HEK293 (cell line): ENCODE data around the gene HS6ST3.
A peak's percentile ranks its signal among the peaks of the same experiment; 100 is the strongest.

Experiments used
- CTCF ChIA-PET: fragments of 350-600 bp; formaldehyde crosslinking; extraction: SDS; loops from one replicate; lab custom pipeline; 2021; ENCODE audit warnings: antibody characterized with exemption; lab: Yijun Ruan, JAX
- POLR2A ChIA-PET: fragments of 300-600 bp; formaldehyde crosslinking; extraction: SDS; loops from one replicate; lab custom pipeline; 2020; ENCODE audit warnings: antibody characterized with exemption, inconsistent platforms; lab: Yijun Ruan, JAX
- H3K27ac ChIP-seq: fragments of 200-500 bp; sonication (Bioruptor generic); 2 replicates; pipeline ENCODE4 v1.5.1; 2014; ENCODE audit warnings: low read depth, low read length, control low read depth, inconsistent platforms; ENCODE audit errors: extremely low read depth
- H3K36me3 ChIP-seq, 2 experiments: fragments of 200-500 bp in 1 of 2; sonication (Bioruptor generic) in 1 of 2; 1 replicate in 1 of 2; 2 replicates in 1 of 2; pipeline ENCODE4 v1.5.1; 2014 to 2017; ENCODE audit warnings: inconsistent platforms in 2 of 2, low read length in 2 of 2; ENCODE audit not compliant: control insufficient read depth in 2 of 2, insufficient read depth in 1 of 2
- H3K4me1 ChIP-seq: fragments of 200-500 bp; sonication (Bioruptor generic); 2 replicates; pipeline ENCODE4 v1.5.1; 2014; ENCODE audit warnings: mild to moderate bottlenecking, low read length, inconsistent platforms; ENCODE audit not compliant: control insufficient read depth, insufficient read depth
- H3K4me3 ChIP-seq: 2 replicates; pipeline ENCODE4 v1.5.1; 2011; ENCODE audit warnings: low read depth, mild to moderate bottlenecking, control low read depth, low read length, moderate library complexity
- H3K9me3 ChIP-seq: fragments of 200-500 bp; sonication (Bioruptor generic); 2 replicates; pipeline ENCODE4 v1.5.1; 2014; ENCODE audit warnings: low read depth, low read length, inconsistent platforms; ENCODE audit not compliant: control insufficient read depth, insufficient read depth
- BCL11A ChIP-seq: fragments of 450-650 bp; formaldehyde crosslinking; IDR thresholded peaks from 2 replicates; pipeline ENCODE4 v1.5.1; 2016; ENCODE audit warnings: low read depth, missing biosample characterization, missing genetic modification characterization
- CTCF ChIP-seq: fragments of 450-650 bp; formaldehyde crosslinking; IDR thresholded peaks from 2 replicates; pipeline ENCODE4 v1.5.1; 2016; ENCODE audit warnings: missing biosample characterization, missing genetic modification characterization
- EGR2 ChIP-seq: fragments of 450-650 bp; formaldehyde crosslinking; IDR thresholded peaks from 2 replicates; pipeline ENCODE4 v1.5.1; 2016; ENCODE audit warnings: low read depth, missing biosample characterization, missing genetic modification characterization
- PRDM1 ChIP-seq: fragments of 450-650 bp; formaldehyde crosslinking; IDR thresholded peaks from 2 replicates; pipeline ENCODE4; 2016; ENCODE audit warnings: missing biosample characterization, missing genetic modification characterization
- SCRT1 ChIP-seq: fragments of 450-650 bp; formaldehyde crosslinking; IDR thresholded peaks from 2 replicates; pipeline ENCODE4 v1.5.1; 2016; ENCODE audit warnings: missing biosample characterization, missing genetic modification characterization, borderline replicate concordance
- SP2 ChIP-seq: fragments of 450-650 bp; formaldehyde crosslinking; IDR thresholded peaks from 2 replicates; pipeline ENCODE4 v1.5.1; 2016; ENCODE audit warnings: missing biosample characterization, missing genetic modification characterization
- SP7 ChIP-seq: fragments of 450-650 bp; formaldehyde crosslinking; IDR thresholded peaks from 2 replicates; pipeline ENCODE4 v1.5.1; 2016; ENCODE audit warnings: missing biosample characterization, missing genetic modification characterization
- ZBTB1 ChIP-seq: fragments of 450-650 bp; formaldehyde crosslinking; IDR thresholded peaks from 2 replicates; pipeline ENCODE4 v1.5.1; 2016; ENCODE audit warnings: missing biosample characterization, missing genetic modification characterization
- ZBTB26 ChIP-seq: fragments of 450-650 bp; formaldehyde crosslinking; optimal IDR thresholded peaks from 2 replicates; pipeline ENCODE3; 2016; ENCODE audit warnings: missing biosample characterization, mild to moderate bottlenecking, missing genetic modification characterization
- ZBTB48 ChIP-seq: fragments of 450-650 bp; formaldehyde crosslinking; IDR thresholded peaks from 2 replicates; pipeline ENCODE4 v1.5.1; 2016; ENCODE audit warnings: missing biosample characterization, missing genetic modification characterization
- ZFHX2 ChIP-seq: fragments of 450-650 bp; formaldehyde crosslinking; conservative IDR thresholded peaks from 2 replicates; pipeline ENCODE4 v1.5.1; 2016; ENCODE audit warnings: missing biosample characterization, missing genetic modification characterization
- ZIC2 ChIP-seq: fragments of 450-650 bp; formaldehyde crosslinking; IDR thresholded peaks from 2 replicates; pipeline ENCODE4 v1.5.1; 2016; ENCODE audit warnings: missing biosample characterization, missing genetic modification characterization
- ZNF239 ChIP-seq: fragments of 450-650 bp; formaldehyde crosslinking; IDR thresholded peaks from 2 replicates; pipeline ENCODE4 v1.5.1; 2016; ENCODE audit warnings: missing biosample characterization, missing genetic modification characterization
- ZNF280C ChIP-seq: fragments of 450-650 bp; formaldehyde crosslinking; IDR thresholded peaks from 2 replicates; pipeline ENCODE4 v1.5.1; 2016; ENCODE audit warnings: missing biosample characterization, missing genetic modification characterization
- ZNF324 ChIP-seq: fragments of 450-650 bp; formaldehyde crosslinking; IDR thresholded peaks from 2 replicates; pipeline ENCODE4 v1.5.1; 2016; ENCODE audit warnings: missing biosample characterization, missing genetic modification characterization
- ZNF544 ChIP-seq: fragments of 450-650 bp; formaldehyde crosslinking; IDR thresholded peaks from 2 replicates; pipeline ENCODE4 v1.5.0; 2017; ENCODE audit warnings: missing biosample characterization, missing genetic modification characterization
- ZNF571 ChIP-seq: fragments of 450-650 bp; formaldehyde crosslinking; IDR thresholded peaks from 2 replicates; pipeline ENCODE4 v1.5.0; 2017; ENCODE audit warnings: missing biosample characterization, missing genetic modification characterization
- ZNF585B ChIP-seq: fragments of 450-650 bp; formaldehyde crosslinking; IDR thresholded peaks from 2 replicates; pipeline ENCODE4 v1.5.1; 2016; ENCODE audit warnings: missing biosample characterization, missing genetic modification characterization
- ZNF610 ChIP-seq: fragments of 450-650 bp; formaldehyde crosslinking; IDR thresholded peaks from 2 replicates; pipeline ENCODE4 v1.5.1; 2016; ENCODE audit warnings: missing biosample characterization, missing genetic modification characterization, borderline replicate concordance
- ZSCAN4 ChIP-seq: fragments of 450-650 bp; formaldehyde crosslinking; IDR thresholded peaks from 2 replicates; pipeline ENCODE4 v1.5.1; 2017; ENCODE audit warnings: missing biosample characterization, missing genetic modification characterization

The HS6ST3 gene

GRCh38 chr13:96100457-96101220, 10.7 kb downstream of the HS6ST3 start:
- H3K4me3 ChIP-seq = no peak overlapping the region
- no peaks in the 10 kb centered on the region for H3K4me1 ChIP-seq
- H3K36me3 ChIP-seq = no peaks in the 10 kb centered on the region
- ChIA-PET POLR2A (no interaction called here), CTCF (interaction anchor here (0.6 kb wide), 1 partner anchor 630 kb away, joined by 3 read pairs; no protein-coding TSS in a partner anchor)
- no peak for TF ChIP-seq ZNF280C (tag by site-specific recombination)
- TF ChIP-seq ZIC2 (tag by site-specific recombination) = no peak
- TF ChIP-seq SP7 (tag by site-specific recombination) = no peak
- TF ChIP-seq ZNF571 (tag by site-specific recombination) = no peak
- TF ChIP-seq ZNF585B (tag by site-specific recombination) = no peak
- TF ChIP-seq ZNF610 = peak; percentile 92; the same call in 1 of the 2 replicates
- no peak for TF ChIP-seq ZBTB48 (tag by site-specific recombination)
- no peak for TF ChIP-seq CTCF (tag by site-specific recombination)
- TF ChIP-seq ZNF544 (tag by site-specific recombination) = no peak
- no peak for TF ChIP-seq ZBTB1 (tag by site-specific recombination)
- no peak for TF ChIP-seq ZNF239 (tag by site-specific recombination)
- TF ChIP-seq BCL11A = no peak
- no peak for TF ChIP-seq SP2 (tag by site-specific recombination)
- TF ChIP-seq EGR2 (tag by site-specific recombination) = peak; percentile 60
- no peak for TF ChIP-seq ZSCAN4 (tag by site-specific recombination)
- TF ChIP-seq ZFHX2 (tag by site-specific recombination) = peak; percentile 36; the same call in 1 of the 2 replicates
- TF ChIP-seq PRDM1 (tag by site-specific recombination) = peak; percentile 58
- TF ChIP-seq ZNF324 (tag by site-specific recombination) = no peak
- TF ChIP-seq ZBTB26 (tag by site-specific recombination) = no peak
- TF ChIP-seq SCRT1 (tag by site-specific recombination) = no peak
- no peak overlapping the region for H3K27ac ChIP-seq
- H3K9me3 ChIP-seq = no peaks in the 10 kb centered on the region
